ENCODE results near the gene MTMR3.

GRCh38 chr22:29932136-29932535 is 49.2 kb downstream of the MTMR3 start:
- no peak for TF ChIP-seq CTCF (IDR thresholded peaks at IDR 0.05 in 4 of 5, conservative IDR thresholded peaks at IDR 0.05 in 1 of 5)
- no peak for TF ChIP-seq POLR2A (IDR thresholded peaks at IDR 0.05)

Measured in gastrocnemius medialis (tissue), 4 donors.